PC-3 (cell line): Measurements from ENCODE around the gene WNT5A. TPM values are rescaled to one million over a fixed set of nuclear protein-coding genes. Genes with fewer than 3 reads are reported as not detected.

Source experiments
- ATAC-seq: fragments of 200-7000 bp; cut with Tn5 transposase; 2 replicates; pipeline ENCODE4 v1.9.1; 2020; ENCODE audit warnings: mild to moderate bottlenecking, moderate library complexity
- BruUV-seq: library from RNA; stranded (reverse); fragments of 400-500 nt; replicated peaks from 2 replicates; lab custom pipeline; 2021; lab: Mats Ljungman, UMichigan
- CTCF ChIA-PET: fragments of 300-600 bp; sonication (Branson Sonifier 250); formaldehyde crosslinking; loops from one replicate; lab custom pipeline; 2022; ENCODE audit warnings: antibody characterized with exemption; lab: Charles Lee
- POLR2A ChIA-PET: fragments of 300-600 bp; sonication (Branson Sonifier 250); formaldehyde crosslinking; loops from one replicate; lab custom pipeline; 2022; ENCODE audit warnings: antibody characterized with exemption; ENCODE audit not compliant: unreplicated experiment; lab: Charles Lee
- DNase-seq: peaks from one replicate; pipeline ENCODE4 v3.0.0-alpha.2; 2015
- H2AFZ ChIP-seq: fragments of 300-600 bp; sonication (generic); 2 replicates; pipeline ENCODE4 v1.6.0; 2016; ENCODE audit warnings: antibody characterized with exemption, low read length
- H3F3A ChIP-seq: fragments of 300-600 bp; sonication (generic); one replicate; pipeline ENCODE4 v1.6.0; 2017; ENCODE audit warnings: antibody characterized with exemption, low read length, control low read depth, mild to moderate bottlenecking; ENCODE audit not compliant: unreplicated experiment
- H3K27ac ChIP-seq: fragments of 300-600 bp; sonication (generic); 2 replicates; pipeline ENCODE4 v1.5.1; 2016; ENCODE audit warnings: mild to moderate bottlenecking, low read length
- H3K27me3 ChIP-seq: fragments of 300-600 bp; sonication (generic); 2 replicates; pipeline ENCODE4 v1.6.1; 2016; ENCODE audit warnings: low read length, mixed read lengths
- H3K36me3 ChIP-seq: fragments of 300-600 bp; sonication (generic); 2 replicates; pipeline ENCODE4 v1.6.1; 2016; ENCODE audit warnings: low read depth, mixed run types, low read length, mixed read lengths
- H3K4me1 ChIP-seq: fragments of 300-600 bp; sonication (generic); 2 replicates; pipeline ENCODE4 v1.5.1; 2016; ENCODE audit warnings: low read length; ENCODE audit not compliant: insufficient read depth
- H3K4me2 ChIP-seq: fragments of 300-600 bp; sonication (generic); 2 replicates; pipeline ENCODE4 v1.6.0; 2016; ENCODE audit warnings: low read length
- H3K4me3 ChIP-seq: fragments of 300-600 bp; sonication (generic); 2 replicates; pipeline ENCODE4 v1.5.1; 2016; ENCODE audit warnings: mild to moderate bottlenecking, low read length, mixed read lengths
- H3K79me2 ChIP-seq: fragments of 300-600 bp; sonication (generic); 2 replicates; pipeline ENCODE4 v1.6.1; 2017; ENCODE audit warnings: low read length, mixed read lengths
- H3K9ac ChIP-seq: fragments of 300-600 bp; sonication (generic); 2 replicates; pipeline ENCODE4 v1.6.0; 2016; ENCODE audit warnings: mild to moderate bottlenecking, low read length
- H3K9me2 ChIP-seq: fragments of 300-600 bp; sonication (generic); replicated peaks from 2 replicates; pipeline ENCODE4 v1.6.1; 2016; ENCODE audit warnings: mixed run types, low read length, mixed read lengths
- H3K9me3 ChIP-seq: fragments of 300-600 bp; sonication (generic); 2 replicates; pipeline ENCODE4 v1.6.1; 2016; ENCODE audit warnings: low read length, mixed read lengths
- H4K20me1 ChIP-seq: fragments of 300-600 bp; sonication (generic); 2 replicates; pipeline ENCODE4 v1.6.1; 2016; ENCODE audit warnings: low read length, mixed read lengths
- EZH2 ChIP-seq: fragments of 300-600 bp; sonication (generic); IDR thresholded peaks from one replicate; pipeline ENCODE4 v1.6.1; 2017; ENCODE audit warnings: antibody characterized with exemption, mild to moderate bottlenecking, low read length; ENCODE audit not compliant: unreplicated experiment
- EZH2phosphoT487 ChIP-seq: fragments of 300-600 bp; sonication (generic); IDR thresholded peaks from 2 replicates; pipeline ENCODE4 v1.6.1; 2018; ENCODE audit warnings: mild to moderate bottlenecking, antibody characterized with exemption, low read length, borderline replicate concordance
- intact Hi-C: fragments of 100-400 bp; cut with micrococcal nuclease; formaldehyde crosslinking; loops from 2 replicates; pipeline ENCODE4 v1.9.0; 2023
- total RNA-seq: library from RNA; depleted of rRNA; stranded (reverse); fragments of >200 nt; gene quantifications from 2 replicates; pipeline ENCODE4 v1.2.3, GENCODE V29; 2014
- TF ChIP-seq, protein P1 (sequence below): fragments of 300-600 bp; sonication (generic); conservative IDR thresholded peaks from 2 replicates; pipeline ENCODE4 v1.5.1; 2017; ENCODE audit warnings: antibody characterized with exemption, low read depth, mild to moderate bottlenecking, low read length

Gene WNT5A
- total RNA-seq, 1 experiment from 2014 or later = 21.8 TPM

DNA sequence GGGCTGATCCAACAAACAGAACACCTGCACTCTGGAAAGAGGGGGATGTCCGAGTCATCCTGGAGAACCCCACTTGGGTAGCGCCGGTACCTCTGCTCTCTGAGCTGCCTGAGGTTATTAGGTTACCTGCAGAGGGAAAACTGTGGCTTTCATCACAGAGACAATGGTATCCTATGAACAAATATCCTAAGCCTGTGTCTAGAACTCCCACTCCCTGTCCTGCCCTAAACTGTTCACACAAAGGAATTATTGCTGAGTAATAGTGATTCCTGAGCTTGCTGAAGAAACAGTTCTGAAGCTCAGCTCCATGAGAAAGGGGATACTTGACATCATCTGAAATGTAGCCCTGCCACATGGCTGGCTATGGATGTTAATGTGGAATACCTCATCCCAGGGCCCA, 31.9 kb upstream of the WNT5A start:
- H3K4me2 ChIP-seq = peak overlapping the region; percentile 76
- H2AFZ ChIP-seq = peak overlapping the region; percentile 75
- peak overlapping the region; percentile 33; the same call in 1 of the 2 replicates for H3K4me3 ChIP-seq
- intact Hi-C loops = no loop called here
- H3K4me1 ChIP-seq = peaks cover 30% of the 10 kb centered on the region
- no TSS peak for BruUV-seq
- ATAC-seq (peak; percentile 74), DNase-seq (peak; percentile 64)
- no peaks in the 10 kb centered on the region for H3K9me2 ChIP-seq
- no peaks in the 10 kb centered on the region for H3K79me2 ChIP-seq
- no peak for TF ChIP-seq EZH2phosphoT487
- TF ChIP-seq EZH2 = no peak
- TF ChIP-seq, protein P1, sequence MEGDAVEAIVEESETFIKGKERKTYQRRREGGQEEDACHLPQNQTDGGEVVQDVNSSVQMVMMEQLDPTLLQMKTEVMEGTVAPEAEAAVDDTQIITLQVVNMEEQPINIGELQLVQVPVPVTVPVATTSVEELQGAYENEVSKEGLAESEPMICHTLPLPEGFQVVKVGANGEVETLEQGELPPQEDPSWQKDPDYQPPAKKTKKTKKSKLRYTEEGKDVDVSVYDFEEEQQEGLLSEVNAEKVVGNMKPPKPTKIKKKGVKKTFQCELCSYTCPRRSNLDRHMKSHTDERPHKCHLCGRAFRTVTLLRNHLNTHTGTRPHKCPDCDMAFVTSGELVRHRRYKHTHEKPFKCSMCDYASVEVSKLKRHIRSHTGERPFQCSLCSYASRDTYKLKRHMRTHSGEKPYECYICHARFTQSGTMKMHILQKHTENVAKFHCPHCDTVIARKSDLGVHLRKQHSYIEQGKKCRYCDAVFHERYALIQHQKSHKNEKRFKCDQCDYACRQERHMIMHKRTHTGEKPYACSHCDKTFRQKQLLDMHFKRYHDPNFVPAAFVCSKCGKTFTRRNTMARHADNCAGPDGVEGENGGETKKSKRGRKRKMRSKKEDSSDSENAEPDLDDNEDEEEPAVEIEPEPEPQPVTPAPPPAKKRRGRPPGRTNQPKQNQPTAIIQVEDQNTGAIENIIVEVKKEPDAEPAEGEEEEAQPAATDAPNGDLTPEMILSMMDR = no peak
- no peaks in the 10 kb centered on the region for H3K36me3 ChIP-seq
- no peaks in the 10 kb centered on the region for H3F3A ChIP-seq
- H4K20me1 ChIP-seq = no peaks in the 10 kb centered on the region
- H3K9ac ChIP-seq = 0 out of 2 replicates have a peak overlapping the region, but pooled peaks have one; percentile 6
- ChIA-PET POLR2A (no interaction called here), CTCF (no interaction called here)
- H3K9me3 ChIP-seq = no peaks in the 10 kb centered on the region
- H3K27ac ChIP-seq = peak overlapping the region; percentile 45
- no peaks in the 10 kb centered on the region for H3K27me3 ChIP-seq

DNA sequence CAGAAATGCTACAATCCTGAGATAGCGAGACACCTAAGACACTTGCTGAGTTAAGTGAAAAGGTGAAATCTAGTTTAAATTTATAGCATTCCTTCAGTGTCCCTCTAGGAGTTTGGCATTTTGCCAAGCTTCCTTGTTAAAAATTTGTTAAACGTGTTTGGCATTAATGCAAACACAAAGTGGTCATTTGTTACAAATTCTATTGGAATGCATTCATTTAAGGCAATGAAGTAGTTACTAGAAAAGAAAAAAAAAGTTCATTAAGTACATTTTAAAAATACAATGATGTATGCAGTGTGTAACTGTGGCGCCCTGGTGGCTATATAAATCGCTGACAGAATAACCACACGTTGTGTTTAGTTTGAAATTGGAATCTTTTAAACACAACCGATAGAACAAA, 31.3 kb upstream of the WNT5A start:
- Histone ChIP-seq H3F3A (no peaks in the 10 kb centered on the region), H3K4me2 (peak overlapping the region; percentile 76), H3K4me3 (peak overlapping the region; percentile 33; the same call in 1 of the 2 replicates), H3K27ac (peak overlapping the region; percentile 45), H3K4me1 (peaks cover 25% of the 10 kb centered on the region), H4K20me1 (no peaks in the 10 kb centered on the region), H3K36me3 (no peaks in the 10 kb centered on the region), H2AFZ (peak overlapping the region; percentile 75), H3K27me3 (no peaks in the 10 kb centered on the region), H3K9ac (0 out of 2 replicates have a peak overlapping the region, but pooled peaks have one; percentile 6), H3K79me2 (no peaks in the 10 kb centered on the region), H3K9me2 (no peaks in the 10 kb centered on the region), H3K9me3 (no peaks in the 10 kb centered on the region)
- POLR2A ChIA-PET = no interaction called here
- TF ChIP-seq EZH2phosphoT487 = no peak
- TF ChIP-seq, protein P1 = peak; percentile 34; the same call in 1 of the 2 replicates
- DNase-seq (peak; percentile 92), ATAC-seq (peak; percentile 78)
- CTCF ChIA-PET = no interaction called here
- BruUV-seq = no TSS peak
- intact Hi-C loops = loop anchor here (1.0 kb wide), 2 partner anchors 32 to 69 kb away; no protein-coding TSS in a partner anchor

DNA sequence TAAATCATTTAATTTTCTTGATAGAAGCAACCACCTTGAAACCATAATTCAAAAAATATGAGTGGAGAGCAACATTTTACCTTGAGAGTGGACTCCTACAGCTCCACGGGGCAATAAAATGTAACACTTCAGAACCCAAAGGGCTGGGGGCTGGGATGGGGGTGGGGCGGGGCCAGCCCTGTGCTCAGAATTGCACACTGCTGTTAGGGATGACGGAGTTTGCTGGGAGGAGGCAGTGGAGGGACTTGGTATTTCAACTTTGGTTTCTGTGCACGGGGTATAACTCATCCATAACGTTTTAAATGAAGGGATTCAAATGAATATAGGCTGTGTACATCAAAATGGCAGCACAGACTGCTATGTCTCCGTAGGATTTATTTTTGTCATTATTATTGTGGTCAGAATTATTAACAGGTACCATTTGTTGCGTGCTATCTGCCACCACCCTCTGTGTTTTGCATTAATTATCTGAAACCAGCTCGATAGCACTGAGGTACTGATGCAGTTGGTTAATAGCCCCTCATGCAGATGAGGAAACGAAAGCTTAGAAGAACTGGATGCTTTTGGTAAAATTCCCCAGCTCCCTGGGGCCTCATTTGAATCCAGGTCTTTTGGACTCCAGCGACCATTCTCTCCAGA, 29.4 kb upstream of the WNT5A start:
- ATAC-seq = no peak
- peaks cover 38% of the 10 kb centered on the region for H3K4me1 ChIP-seq
- DNase-seq = no peak
- no peak overlapping the region for H3K27ac ChIP-seq
- BruUV-seq = no TSS peak
- peaks cover 7% of the 10 kb centered on the region for H3F3A ChIP-seq
- H4K20me1 ChIP-seq = no peaks in the 10 kb centered on the region
- H3K27me3 ChIP-seq = no peaks in the 10 kb centered on the region
- intact Hi-C loops = no loop called here
- no peaks in the 10 kb centered on the region for H3K9me2 ChIP-seq
- no peaks in the 10 kb centered on the region for H3K79me2 ChIP-seq
- no peaks in the 10 kb centered on the region for H3K36me3 ChIP-seq
- TF ChIP-seq EZH2phosphoT487 (no peak), EZH2 (no peak)
- TF ChIP-seq, protein P1 = no peak
- H3K4me3 ChIP-seq = no peak overlapping the region
- no peak overlapping the region for H3K4me2 ChIP-seq
- H3K9ac ChIP-seq = no peak overlapping the region
- H2AFZ ChIP-seq = no peak overlapping the region
- no peaks in the 10 kb centered on the region for H3K9me3 ChIP-seq
- ChIA-PET POLR2A (no interaction called here), CTCF (interaction anchor here (0.6 kb wide), 1 partner anchor 113 kb away, joined by 3 read pairs; no protein-coding TSS in a partner anchor)
